Mucosa of stomach (tissue), 1 donor: Measurements from ENCODE around the gene KPNB1.

Experiments
- H3K27me3 ChIP-seq: one replicate; pipeline ENCODE4 v1.7.0; 2013; ENCODE audit warnings: mild to moderate bottlenecking, low read length; ENCODE audit not compliant: control insufficient read depth, insufficient read depth
- H3K36me3 ChIP-seq: one replicate; pipeline ENCODE4 v1.7.0; 2013; ENCODE audit warnings: low read length; ENCODE audit not compliant: control insufficient read depth, insufficient read depth
- H3K4me1 ChIP-seq: one replicate; pipeline ENCODE4 v1.7.0; 2013; ENCODE audit warnings: mild to moderate bottlenecking, low read length; ENCODE audit not compliant: control insufficient read depth, insufficient read depth
- H3K4me3 ChIP-seq: one replicate; pipeline ENCODE4 v1.7.0; 2013; ENCODE audit warnings: low read length
- H3K9ac ChIP-seq: one replicate; pipeline ENCODE4 v1.7.0; 2013; ENCODE audit warnings: mild to moderate bottlenecking, low read length, moderate library complexity
- H3K9me3 ChIP-seq: one replicate; pipeline ENCODE4 v1.7.0; 2013; ENCODE audit warnings: mild to moderate bottlenecking, low read length, moderate library complexity; ENCODE audit not compliant: control insufficient read depth
- donor health status: Pancreatic carcinoma.

The KPNB1 gene

GRCh38 chr17:47726796-47727703 is 77.3 kb downstream of the KPNB1 start:
- Histone ChIP-seq H3K9ac (no peak overlapping the region), H3K36me3 (no peaks in the 10 kb centered on the region), H3K4me1 (no peaks in the 10 kb centered on the region), H3K4me3 (no peak overlapping the region), H3K27me3 (peaks cover 58% of the 10 kb centered on the region), H3K9me3 (no peaks in the 10 kb centered on the region)

DNA sequence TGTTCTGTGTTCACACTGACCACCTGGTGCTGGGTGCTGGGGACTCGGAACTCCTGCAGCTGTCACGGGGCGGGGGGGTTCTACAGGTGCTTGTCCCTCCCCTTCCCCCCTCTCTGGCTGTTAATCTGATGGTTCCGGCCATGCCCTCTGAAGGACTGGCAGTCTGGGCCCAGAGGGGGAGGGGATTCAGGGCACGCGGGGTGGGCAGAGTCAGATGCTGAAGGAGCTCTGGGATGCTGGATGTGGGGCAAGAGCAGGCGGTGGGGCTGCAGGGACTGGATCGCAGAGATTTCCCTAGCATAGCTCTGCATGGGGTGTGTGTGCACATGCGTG is 78.0 kb downstream of the KPNB1 start:
- H3K27me3 ChIP-seq: peaks cover 58% of the 10 kb centered on the region
- no peaks in the 10 kb centered on the region for H3K36me3 ChIP-seq
- H3K4me1 ChIP-seq: no peaks in the 10 kb centered on the region

DNA sequence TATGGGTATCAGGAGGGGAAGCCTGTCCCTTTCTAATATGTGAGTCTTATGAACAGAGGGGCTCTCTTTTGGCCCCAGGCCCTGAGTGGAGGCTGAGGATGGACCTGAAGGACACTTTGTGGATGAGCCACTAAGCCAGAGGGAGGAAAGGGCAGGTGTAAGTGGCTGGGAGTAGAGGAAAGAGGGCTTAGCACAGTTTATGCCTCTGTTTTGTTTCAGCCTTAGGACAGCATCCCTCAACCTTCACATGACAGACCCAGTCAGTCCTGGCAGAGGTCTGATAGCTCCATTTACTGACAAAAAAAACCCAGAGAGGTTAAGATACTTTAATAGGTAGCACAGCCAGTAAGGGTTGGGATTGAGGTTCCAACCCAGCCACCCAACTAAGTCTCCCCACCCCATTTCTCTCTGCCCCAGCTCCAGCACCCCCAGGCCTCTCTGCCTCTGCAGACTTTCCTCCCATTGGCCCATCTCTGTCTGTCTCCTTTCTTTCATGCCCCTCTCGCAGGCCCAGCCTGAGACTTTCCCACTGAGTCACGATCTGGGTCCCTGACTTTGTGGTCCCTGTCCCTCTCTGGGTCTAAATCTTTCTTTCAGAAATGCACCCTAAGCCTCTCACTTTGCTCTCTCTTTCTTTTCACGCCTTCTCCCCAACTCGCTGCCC is 78.6 kb downstream of the KPNB1 start:
- Histone ChIP-seq H3K9me3 (no peaks in the 10 kb centered on the region), H3K4me1 (peaks cover 3% of the 10 kb centered on the region), H3K27me3 (peaks cover 65% of the 10 kb centered on the region), H3K4me3 (no peak overlapping the region), H3K36me3 (no peaks in the 10 kb centered on the region), H3K9ac (no peak overlapping the region)

More for the DNA sequence above, 78.0 kb downstream of the KPNB1 start:
- Histone ChIP-seq H3K9me3 (no peaks in the 10 kb centered on the region), H3K4me3 (no peak overlapping the region), H3K9ac (no peak overlapping the region)

DNA sequence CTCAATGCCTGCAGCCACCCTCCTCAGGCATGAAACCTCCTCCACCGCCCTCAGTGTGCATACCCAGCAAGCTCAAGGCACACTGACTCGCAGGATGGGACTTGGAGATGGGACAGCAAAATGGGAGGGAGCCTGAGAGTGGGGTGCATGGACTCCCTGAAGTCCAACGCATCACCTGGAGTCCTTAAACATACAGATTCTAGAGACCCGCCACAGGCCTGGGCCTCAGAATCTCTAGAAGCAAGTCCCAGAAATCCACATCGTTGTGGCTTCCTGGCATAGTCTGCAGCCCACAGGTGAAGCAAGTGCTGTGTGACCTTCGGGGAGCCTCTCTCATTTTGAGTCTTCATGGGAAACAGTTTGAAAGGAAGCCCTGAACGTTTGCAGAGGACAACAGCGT is 79.8 kb downstream of the KPNB1 start:
- Histone ChIP-seq H3K9ac (no peak overlapping the region), H3K36me3 (no peaks in the 10 kb centered on the region), H3K4me1 (peaks cover 7% of the 10 kb centered on the region), H3K27me3 (peaks cover 69% of the 10 kb centered on the region), H3K9me3 (no peaks in the 10 kb centered on the region), H3K4me3 (no peak overlapping the region)

DNA sequence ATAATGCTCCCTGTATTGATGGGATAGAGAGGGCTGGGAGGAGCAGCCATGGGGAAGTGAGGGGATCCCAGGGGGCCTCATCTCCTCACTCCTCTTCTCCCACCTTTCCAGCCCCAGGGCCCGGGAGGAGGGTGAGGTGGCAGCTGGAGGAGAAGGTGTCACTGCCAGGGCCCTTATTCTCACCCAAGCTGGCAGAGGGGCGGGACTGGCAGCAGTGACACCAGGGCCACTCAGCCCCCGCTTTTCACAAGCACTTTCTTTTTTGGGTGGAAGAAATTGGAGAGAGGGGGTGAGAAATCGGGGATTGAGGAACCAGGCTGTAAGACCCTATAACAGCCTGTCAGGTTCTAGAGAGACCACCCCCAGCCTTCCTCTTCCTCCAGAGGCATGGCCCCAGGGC is 81.0 kb downstream of the KPNB1 start:
- no peaks in the 10 kb centered on the region for H3K36me3 ChIP-seq
- peaks cover 7% of the 10 kb centered on the region for H3K4me1 ChIP-seq
- peaks cover 69% of the 10 kb centered on the region for H3K27me3 ChIP-seq
- H3K9ac ChIP-seq: no peak overlapping the region
- no peak overlapping the region for H3K4me3 ChIP-seq
- no peaks in the 10 kb centered on the region for H3K9me3 ChIP-seq

- Histone ChIP-seq H3K4me3 (no peak overlapping the region), H3K9me3 (no peaks in the 10 kb centered on the region), H3K9ac (no peak overlapping the region), H3K4me1 (peaks cover 7% of the 10 kb centered on the region), H3K27me3 (peaks cover 68% of the 10 kb centered on the region), H3K36me3 (no peaks in the 10 kb centered on the region)
These were observed 81.7 kb downstream of the KPNB1 start for GRCh38 chr17:47731396-47731795.

DNA sequence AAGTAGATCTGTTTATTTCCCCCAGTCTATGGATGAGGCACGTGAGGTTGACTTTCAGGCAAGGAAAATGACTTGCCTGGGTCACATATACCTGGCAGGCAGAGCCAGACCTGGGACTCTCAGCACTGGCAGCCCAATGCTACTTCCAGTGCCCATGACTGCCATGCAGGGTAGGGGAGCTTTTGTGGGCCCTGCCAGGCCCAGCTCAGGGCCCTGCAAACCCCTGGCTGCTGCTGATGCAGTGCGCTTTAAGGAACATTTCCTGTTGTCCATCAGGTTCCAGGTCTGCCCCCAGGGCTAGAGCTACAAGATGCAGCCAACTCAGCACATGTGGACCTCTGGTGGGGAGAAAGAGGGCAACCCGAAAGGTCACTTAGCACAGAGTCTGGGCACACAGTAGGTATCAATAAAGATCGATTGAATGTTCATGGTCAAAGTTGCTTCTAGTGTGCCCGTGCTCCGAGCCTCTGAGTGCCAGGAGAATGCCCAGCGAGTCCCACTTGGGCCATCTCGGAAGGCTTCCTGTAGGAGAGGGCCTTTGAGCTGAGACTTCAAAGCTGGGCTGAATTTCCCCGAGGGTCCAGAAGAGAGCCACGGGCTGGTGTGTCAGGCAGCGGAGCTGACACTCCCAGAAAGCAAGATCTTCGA is 82.8 kb downstream of the KPNB1 start:
- Histone ChIP-seq H3K27me3 (peaks cover 72% of the 10 kb centered on the region), H3K9me3 (no peaks in the 10 kb centered on the region), H3K36me3 (no peaks in the 10 kb centered on the region), H3K4me3 (no peak overlapping the region), H3K4me1 (peaks cover 7% of the 10 kb centered on the region), H3K9ac (no peak overlapping the region)

GRCh38 chr17:47733047-47733673 is 83.4 kb downstream of the KPNB1 start, which contains the start of gene TBX21:
Gene TBX21 (plus strand): TSS chr17:47733236. CDS start chr17:47733455, 219 bp downstream.
- Histone ChIP-seq H3K4me1 (peaks cover 7% of the 10 kb centered on the region), H3K4me3 (no peak within 1 kb of the TSS), H3K9ac (no peak within 1 kb of the TSS), H3K36me3 (no peaks in the 10 kb centered on the region), H3K9me3 (no peaks in the 10 kb centered on the region), H3K27me3 (peaks cover 70% of the 10 kb centered on the region)

- H3K4me3 ChIP-seq: no peak overlapping the region
- peaks cover 7% of the 10 kb centered on the region for H3K4me1 ChIP-seq
- no peaks in the 10 kb centered on the region for H3K36me3 ChIP-seq
- H3K9ac ChIP-seq: no peak overlapping the region
- peaks cover 67% of the 10 kb centered on the region for H3K27me3 ChIP-seq
- H3K9me3 ChIP-seq: no peaks in the 10 kb centered on the region
These were observed 84.1 kb downstream of the KPNB1 start for GRCh38 chr17:47733674-47734410.

DNA sequence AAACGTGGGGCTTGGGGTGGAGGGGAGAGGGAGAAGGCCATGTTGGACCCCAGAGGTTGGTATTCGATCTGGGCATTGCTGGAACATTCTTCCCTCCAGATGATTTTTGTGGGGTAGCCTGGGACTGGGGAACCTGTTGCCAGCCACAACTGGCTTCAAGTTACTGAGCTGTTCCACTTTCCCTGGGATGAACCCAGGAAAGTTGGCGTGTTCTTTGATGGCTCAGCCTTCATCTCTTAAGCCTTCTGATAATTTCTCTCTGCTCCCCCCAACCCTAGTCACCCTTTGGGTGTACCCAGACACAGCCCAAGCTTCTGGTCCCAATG is 85.4 kb downstream of the KPNB1 start:
- Histone ChIP-seq H3K27me3 (peaks cover 60% of the 10 kb centered on the region), H3K4me3 (no peak overlapping the region), H3K9ac (no peak overlapping the region)

More for the DNA sequence above, 85.4 kb downstream of the KPNB1 start:
- H3K9me3 ChIP-seq: no peaks in the 10 kb centered on the region
- peaks cover 7% of the 10 kb centered on the region for H3K4me1 ChIP-seq
- no peaks in the 10 kb centered on the region for H3K36me3 ChIP-seq
